H1 (cell line): ENCODE measurements around the gene OR13A1. TPM values are rescaled to one million over a fixed set of nuclear protein-coding genes. Genes with fewer than 3 reads are reported as not detected.

Experiments used
- CTCF ChIA-PET: fragments of 300-600 bp; sonication (Branson Sonifier 250); formaldehyde crosslinking; loops from one replicate; lab custom pipeline; 2021; ENCODE audit not compliant: partially characterized antibody; lab: Charles Lee
- POLR2A ChIA-PET: fragments of 300-600 bp; sonication (Branson Sonifier 250); formaldehyde crosslinking; loops from one replicate; lab custom pipeline; 2021; ENCODE audit warnings: inconsistent platforms; ENCODE audit not compliant: partially characterized antibody; lab: Charles Lee
- DNase-seq, 2 experiments: peaks; one replicate each; pipeline versions ENCODE4 v3.0.0 to v3.0.0-alpha.2; 2010 to 2022; ENCODE audit warnings: low spot score in 2 of 2, low read depth in 1 of 2, mixed read lengths in 1 of 2
- FAIRE-seq: peaks from 2 replicates; lab custom pipeline; 2011; peaks lifted over from hg19 to GRCh38; lab: Jason Lieb, UNC
- H2AFZ ChIP-seq: 2 replicates; pipeline ENCODE4 v1.8.1; 2012; ENCODE audit warnings: low read length, inconsistent platforms
- H2AK5ac ChIP-seq: 2 replicates; pipeline ENCODE4 v1.6.1; 2013; ENCODE audit warnings: low read depth, low read length
- H2BK120ac ChIP-seq: replicated peaks from 2 replicates; pipeline ENCODE3; 2013; ENCODE audit warnings: low read depth, low read length, inconsistent platforms
- H2BK12ac ChIP-seq: 2 replicates; pipeline ENCODE4 v1.6.1; 2013; ENCODE audit warnings: low read depth, low read length
- H2BK15ac ChIP-seq: 2 replicates; pipeline ENCODE4 v1.6.1; 2013; ENCODE audit warnings: low read length
- H2BK20ac ChIP-seq: 2 replicates; pipeline ENCODE4 v1.6.1; 2013; ENCODE audit warnings: low read length
- H2BK5ac ChIP-seq: 2 replicates; pipeline ENCODE4 v1.6.1; 2013; ENCODE audit warnings: low read depth, low read length
- H3K14ac ChIP-seq: 2 replicates; pipeline ENCODE4 v1.6.1; 2013; ENCODE audit warnings: inconsistent platforms; ENCODE audit not compliant: insufficient read length
- H3K18ac ChIP-seq: 2 replicates; pipeline ENCODE4 v1.6.1; 2013; ENCODE audit warnings: low read length; ENCODE audit errors: extremely low read depth
- H3K23ac ChIP-seq: 2 replicates; pipeline ENCODE4 v1.6.1; 2013; ENCODE audit warnings: inconsistent platforms; ENCODE audit not compliant: insufficient read length
- H3K23me2 ChIP-seq: 2 replicates; pipeline ENCODE4 v1.6.1; 2013; ENCODE audit warnings: low read depth, low read length
- H3K27ac ChIP-seq: 2 replicates; pipeline ENCODE4 v1.6.1; 2011; ENCODE audit warnings: low read depth, low read length, inconsistent platforms
- H3K27me3 ChIP-seq, 4 experiments: replicated peaks in 1 of 4; 1 replicate in 1 of 4; 2 replicates in 3 of 4; pipeline versions ENCODE4 v1.6.1 to v1.8.1; 2011 to 2013; ENCODE audit warnings: low read length in 3 of 4, mild to moderate bottlenecking in 3 of 4, inconsistent platforms in 2 of 4, mixed read lengths in 2 of 4, moderate library complexity in 1 of 4; ENCODE audit not compliant: control insufficient read depth in 3 of 4, insufficient read depth in 3 of 4; ENCODE audit errors: extremely low read depth in 1 of 4
- H3K36me3 ChIP-seq, 4 experiments: 2 replicates each; pipeline versions ENCODE4 v1.6.1 to v1.8.1; 2011 to 2013; ENCODE audit warnings: mild to moderate bottlenecking in 4 of 4, low read length in 3 of 4, moderate library complexity in 2 of 4, control low read depth in 1 of 4, inconsistent platforms in 1 of 4; ENCODE audit not compliant: insufficient read depth in 4 of 4, control insufficient read depth in 2 of 4
- H3K4ac ChIP-seq: replicated peaks from 2 replicates; pipeline ENCODE3; 2013; ENCODE audit warnings: low read length, low read depth, mixed read lengths, inconsistent platforms; ENCODE audit not compliant: insufficient read length
- H3K4me1 ChIP-seq, 4 experiments: replicated peaks in 1 of 4; 1 replicate in 1 of 4; 2 replicates in 3 of 4; pipeline versions ENCODE4 v1.6.1 to v1.8.1; 2011 to 2013; ENCODE audit warnings: low read length in 3 of 4, inconsistent platforms in 2 of 4, mixed read lengths in 1 of 4; ENCODE audit not compliant: insufficient read depth in 4 of 4, control insufficient read depth in 3 of 4
- H3K4me2 ChIP-seq, 2 experiments: 2 replicates each; pipeline versions ENCODE4 v1.6.1 to v1.8.1; 2011 to 2013; ENCODE audit warnings: low read depth in 2 of 2, low read length in 2 of 2, control low read depth in 1 of 2, inconsistent platforms in 1 of 2, mild to moderate bottlenecking in 1 of 2; ENCODE audit not compliant: insufficient read depth in 1 of 2
- H3K4me3 ChIP-seq, 4 experiments: fragments of 200-600, 300-600 bp in 1 of 4; sonication (generic), shearing (Covaris generic), sonication (Bioruptor Twin) in 1 of 4; 2 replicates each; pipeline versions ENCODE4 v1.5.1 to v1.8.1; 2011 to 2016; ENCODE audit warnings: low read length in 4 of 4, low read depth in 3 of 4, control low read depth in 2 of 4, inconsistent platforms in 2 of 4, mild to moderate bottlenecking in 2 of 4, mixed read lengths in 1 of 4, moderate library complexity in 1 of 4; ENCODE audit not compliant: insufficient read depth in 2 of 4; ENCODE audit errors: extremely low read depth in 1 of 4
- H3K56ac ChIP-seq: replicated peaks from 2 replicates; pipeline ENCODE3; 2013; ENCODE audit warnings: low read depth, mild to moderate bottlenecking, mixed read lengths, low read length, inconsistent platforms; ENCODE audit not compliant: insufficient read length
- H3K79me1 ChIP-seq: 2 replicates; pipeline ENCODE4 v1.6.1; 2013; ENCODE audit warnings: low read depth, low read length, control low read depth
- H3K79me2 ChIP-seq, 2 experiments: 2 replicates each; pipeline versions ENCODE4 v1.6.1 to v1.8.1; 2012 to 2013; ENCODE audit warnings: low read length in 2 of 2, mild to moderate bottlenecking in 2 of 2, inconsistent platforms in 1 of 2; ENCODE audit not compliant: insufficient read depth in 2 of 2, control insufficient read depth in 1 of 2
- H3K9ac ChIP-seq, 4 experiments: replicated peaks in 1 of 4; 1 replicate in 1 of 4; 2 replicates in 3 of 4; pipeline versions ENCODE4 v1.6.1 to v1.8.1; 2011 to 2013; ENCODE audit warnings: low read depth in 3 of 4, low read length in 3 of 4, control low read depth in 2 of 4, mild to moderate bottlenecking in 2 of 4, moderate library complexity in 2 of 4, inconsistent platforms in 1 of 4; ENCODE audit errors: extremely low read depth in 1 of 4
- H3K9me3 ChIP-seq, 2 experiments: 2 replicates each; pipeline versions ENCODE4 v1.6.1 to v1.8.1; 2012 to 2013; ENCODE audit warnings: mild to moderate bottlenecking in 2 of 2, moderate library complexity in 2 of 2, control low read depth in 1 of 2, inconsistent platforms in 1 of 2, low read depth in 1 of 2, low read length in 1 of 2, mixed read lengths in 1 of 2; ENCODE audit not compliant: insufficient read depth in 2 of 2
- H4K20me1 ChIP-seq, 2 experiments: replicated peaks in 1 of 2; 2 replicates each; pipeline versions ENCODE3 to v1.8.1; 2011 to 2013; ENCODE audit warnings: inconsistent platforms in 2 of 2, low read length in 2 of 2, mild to moderate bottlenecking in 1 of 2; ENCODE audit not compliant: insufficient read depth in 2 of 2, control insufficient read depth in 1 of 2
- H4K5ac ChIP-seq: 2 replicates; pipeline ENCODE4 v1.6.1; 2013; ENCODE audit warnings: low read length, low read depth, mixed read lengths, inconsistent platforms; ENCODE audit not compliant: insufficient read length
- H4K8ac ChIP-seq: 2 replicates; pipeline ENCODE4 v1.8.0; 2013; ENCODE audit warnings: mild to moderate bottlenecking, moderate library complexity, low read length, inconsistent platforms; ENCODE audit not compliant: insufficient read depth; ENCODE audit errors: extremely low read depth
- H4K91ac ChIP-seq: replicated peaks from 2 replicates; pipeline ENCODE3; 2013; ENCODE audit warnings: low read length, mixed read lengths, inconsistent platforms; ENCODE audit not compliant: insufficient read length
- CHD2 ChIP-seq: IDR thresholded peaks from 2 replicates; pipeline ENCODE4 v1.6.1; 2012; ENCODE audit warnings: low read length, improper control_type of control experiment
- CREB1 ChIP-seq: IDR thresholded peaks from 2 replicates; pipeline ENCODE4 v1.6.1; 2012; ENCODE audit warnings: inconsistent platforms
- POLR2AphosphoS5 ChIP-seq: IDR thresholded peaks from 2 replicates; pipeline ENCODE4 v1.6.1; 2011; ENCODE audit warnings: low read depth, low read length
- SIRT6 ChIP-seq: IDR thresholded peaks from one replicate; pipeline ENCODE4 v1.7.1; 2012; ENCODE audit warnings: low read length, inconsistent platforms
- polyA plus RNA-seq, 7 experiments: library from polyadenylated mRNA; depleted of rRNA in 3 of 7; stranded (reverse) in 5 of 7; unstranded in 2 of 7; fragments of >200 nt in 5 of 7; fragments of 200-250 nt in 2 of 7; gene quantifications; 1 replicate in 5 of 7; 2 replicates in 1 of 7; 4 replicates in 1 of 7; pipeline versions ENCODE4 v1.2.1 to v1.2.3, GENCODE V29; 2011 to 2013; ENCODE audit warnings: missing spikeins in 2 of 7, mixed read lengths in 2 of 7
- total RNA-seq: library from RNA; stranded (reverse); fragmentation: NEBNext Ultra II Directional; extraction: Animal tissue kit (Norgen Biotek cat#: 25700); gene quantifications from 2 replicates; pipeline ENCODE4 v1.2.1, GENCODE V29; 2021

OR13A1 gene
- total and polyA plus RNA-seq, 2 of the 8 experiments (the other 6 are each of a cell fraction or from before 2014, with no cell fraction given), result 0.53 TPM; not detected in 1

GRCh38 chr10:45254892-45255291 lies 60.5 kb downstream of the OR13A1 start:
- CTCF ChIA-PET, result no interaction called here
- Histone ChIP-seq H2BK120ac (no peak overlapping the region), H3K9me3 (peaks cover 0 to 9% of the 10 kb centered on the region in 2 experiments; a peak in 1 of 4 replicates), H3K9ac (no peak overlapping the region), H2BK20ac (no peak overlapping the region), H3K4me2 (no peak overlapping the region), H3K23ac (no peak overlapping the region), H3K23me2 (no peaks in the 10 kb centered on the region; the same call in 1 of the 2 replicates), H4K20me1 (no peaks in the 10 kb centered on the region), H2BK15ac (no peak overlapping the region), H3K27ac (no peak overlapping the region), H3K27me3 (no peaks in the 10 kb centered on the region), H3K18ac (no peak overlapping the region), H3K4me1 (no peaks in the 10 kb centered on the region), H2BK12ac (no peak overlapping the region), H2AK5ac (no peak overlapping the region), H3K79me1 (no peaks in the 10 kb centered on the region), H2AFZ (no peak overlapping the region), H3K4ac (no peak overlapping the region), H3K14ac (no peak overlapping the region), H4K91ac (no peak overlapping the region)
- DNase-seq (no peak), FAIRE-seq (no peak)
- TF ChIP-seq CHD2 (no peak), CREB1 (no peak), POLR2AphosphoS5 (no peak), SIRT6 (no peak)
- TF ChIP-seq, all 59 proteins: peak for 0
- POLR2A ChIA-PET, result no interaction called here
- Histone ChIP-seq H3K56ac (no peak overlapping the region), H3K36me3 (no peaks in the 10 kb centered on the region), H4K5ac (no peak overlapping the region), H4K8ac (no peak overlapping the region), H2BK5ac (no peak overlapping the region), H3K4me3 (no peak overlapping the region), H3K79me2 (no peaks in the 10 kb centered on the region)
